Fibroblast of villous mesenchyme (primary cell): ENCODE data around the gene RAB39A. TPM values are rescaled to one million over a fixed set of nuclear protein-coding genes. Genes with fewer than 3 reads are reported as not detected.
A peak's percentile ranks its signal among the peaks of the same experiment; 100 is the strongest.

ENCODE experiments used
- DNase-seq: peaks from one replicate; pipeline ENCODE4 v3.0.0-alpha.2; 2010; ENCODE audit warnings: low read depth
- H3K4me3 ChIP-seq: 2 replicates; pipeline ENCODE4 v1.5.1; 2011; ENCODE audit warnings: low read depth, mild to moderate bottlenecking, low read length
- total RNA-seq: library from RNA; depleted of rRNA; stranded (reverse); fragments of >200 nt; gene quantifications from 2 replicates; pipeline ENCODE4 v1.2.3, GENCODE V29; 2012
- TF ChIP-seq, protein P1 (sequence below): IDR thresholded peaks from 2 replicates; pipeline ENCODE4 v1.5.1; 2012; ENCODE audit warnings: low read depth, mild to moderate bottlenecking, low read length; ENCODE audit not compliant: insufficient read depth

The RAB39A gene
- total RNA-seq, 1 donor, result not detected

DNA sequence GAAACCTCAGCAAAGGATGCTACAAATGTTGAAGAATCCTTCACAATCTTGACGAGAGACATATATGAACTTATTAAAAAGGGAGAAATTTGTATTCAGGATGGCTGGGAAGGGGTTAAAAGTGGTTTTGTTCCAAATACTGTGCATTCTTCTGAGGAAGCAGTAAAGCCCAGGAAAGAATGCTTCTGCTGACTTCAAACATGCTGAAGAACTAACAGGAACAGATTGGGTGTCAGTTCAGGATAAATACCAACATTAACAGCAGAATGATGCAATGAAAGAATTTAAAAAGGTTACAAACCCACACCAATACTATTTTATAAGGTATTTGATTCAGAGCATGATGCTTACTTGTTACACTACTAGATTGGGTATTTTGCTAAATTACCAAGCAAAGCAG lies 33.9 kb downstream of the RAB39A start:
- TF ChIP-seq, protein P1, sequence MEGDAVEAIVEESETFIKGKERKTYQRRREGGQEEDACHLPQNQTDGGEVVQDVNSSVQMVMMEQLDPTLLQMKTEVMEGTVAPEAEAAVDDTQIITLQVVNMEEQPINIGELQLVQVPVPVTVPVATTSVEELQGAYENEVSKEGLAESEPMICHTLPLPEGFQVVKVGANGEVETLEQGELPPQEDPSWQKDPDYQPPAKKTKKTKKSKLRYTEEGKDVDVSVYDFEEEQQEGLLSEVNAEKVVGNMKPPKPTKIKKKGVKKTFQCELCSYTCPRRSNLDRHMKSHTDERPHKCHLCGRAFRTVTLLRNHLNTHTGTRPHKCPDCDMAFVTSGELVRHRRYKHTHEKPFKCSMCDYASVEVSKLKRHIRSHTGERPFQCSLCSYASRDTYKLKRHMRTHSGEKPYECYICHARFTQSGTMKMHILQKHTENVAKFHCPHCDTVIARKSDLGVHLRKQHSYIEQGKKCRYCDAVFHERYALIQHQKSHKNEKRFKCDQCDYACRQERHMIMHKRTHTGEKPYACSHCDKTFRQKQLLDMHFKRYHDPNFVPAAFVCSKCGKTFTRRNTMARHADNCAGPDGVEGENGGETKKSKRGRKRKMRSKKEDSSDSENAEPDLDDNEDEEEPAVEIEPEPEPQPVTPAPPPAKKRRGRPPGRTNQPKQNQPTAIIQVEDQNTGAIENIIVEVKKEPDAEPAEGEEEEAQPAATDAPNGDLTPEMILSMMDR, result no peak
- peak; percentile 2 for DNase-seq
- H3K4me3 ChIP-seq, result no peak overlapping the region

DNA sequence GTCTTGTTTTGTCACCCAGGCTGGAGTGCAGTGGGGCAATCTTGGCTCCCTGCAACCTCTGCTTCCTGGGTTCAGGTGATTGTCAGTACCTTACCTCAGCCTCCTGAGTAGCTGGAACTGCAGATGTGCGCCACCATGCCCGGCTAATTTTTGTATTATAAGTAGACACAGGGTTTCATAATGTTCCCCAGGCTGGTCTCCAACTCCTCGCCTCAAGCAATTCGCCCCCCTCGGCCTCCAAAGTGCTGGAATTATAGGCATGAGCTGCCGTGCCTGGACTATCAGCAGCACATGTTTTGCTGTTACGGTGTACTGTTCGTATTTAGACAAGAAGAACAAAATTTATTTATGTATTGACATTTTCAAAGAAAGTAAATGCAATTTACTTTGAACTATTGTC lies 34.8 kb downstream of the RAB39A start:
- TF ChIP-seq, protein P1, result no peak
- DNase-seq, result no peak
- no peak overlapping the region for H3K4me3 ChIP-seq

DNA sequence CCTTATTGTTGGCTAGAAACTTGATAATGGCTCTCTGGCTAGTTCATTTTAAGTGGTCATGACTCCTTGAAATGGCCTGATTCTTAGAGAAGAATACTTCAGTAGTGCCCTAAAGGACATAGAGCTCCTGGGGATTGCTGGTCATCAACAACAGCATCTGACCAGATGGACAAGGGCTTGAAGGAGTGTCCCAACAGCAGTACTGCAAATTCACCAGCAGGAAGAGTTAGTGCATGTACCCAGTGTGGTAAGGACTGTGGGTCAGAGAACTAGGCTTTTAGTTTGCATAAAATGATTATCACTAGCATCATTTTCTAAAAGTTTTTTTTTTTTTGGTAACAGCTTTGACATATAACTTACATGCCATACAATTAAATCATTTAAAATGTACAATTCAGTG lies 41.0 kb downstream of the RAB39A start:
- TF ChIP-seq, protein P1, result peak; percentile 29
- no peak overlapping the region for H3K4me3 ChIP-seq
- no peak for DNase-seq

- TF ChIP-seq, protein P1, result no peak
- no peak overlapping the region for H3K4me3 ChIP-seq
- no peak for DNase-seq
Measured at GRCh38 chr11:107970049-107970448, 41.8 kb downstream of the RAB39A start.

GRCh38 chr11:107973641-107974040 lies 45.4 kb downstream of the RAB39A start:
- DNase-seq, result no peak
- TF ChIP-seq, protein P1, result no peak
- no peak overlapping the region for H3K4me3 ChIP-seq

- TF ChIP-seq, protein P1, result no peak
- no peak overlapping the region for H3K4me3 ChIP-seq
- DNase-seq, result no peak
Measured at GRCh38 chr11:107988397-107989158, 60.3 kb downstream of the RAB39A start.
